ENCODE data around the gene EPS15.

EPS15 gene

DNA sequence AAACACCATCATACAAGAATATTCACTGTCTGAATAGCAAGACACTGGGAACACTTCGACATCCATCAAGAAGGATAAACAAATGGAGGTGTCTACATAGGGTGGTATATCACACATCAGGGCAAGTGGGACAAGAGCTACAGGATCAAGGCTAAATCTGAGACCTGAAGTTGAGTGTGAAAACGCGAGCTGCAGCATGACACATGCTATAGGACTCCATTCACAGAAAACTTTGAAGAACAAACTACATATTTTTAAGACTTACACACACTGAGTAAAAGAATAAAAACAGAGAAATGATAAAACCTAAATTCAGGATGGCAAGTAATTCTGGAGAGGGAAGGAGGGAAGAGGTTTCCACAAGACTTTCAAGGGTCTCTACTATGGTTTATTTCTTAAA, 190.8 kb downstream of the EPS15 start:
- no peak overlapping the region for H3K27ac ChIP-seq (ENCODE audit: low read length)
- TF ChIP-seq EZH2phosphoT487 (IDR thresholded peaks at IDR 0.05; ENCODE audit: low read length) (no peak), EZH2 (optimal IDR thresholded peaks at IDR 0.05; ENCODE audit: low read depth, low read length) (no peak)
- TF ChIP-seq, protein P1, sequence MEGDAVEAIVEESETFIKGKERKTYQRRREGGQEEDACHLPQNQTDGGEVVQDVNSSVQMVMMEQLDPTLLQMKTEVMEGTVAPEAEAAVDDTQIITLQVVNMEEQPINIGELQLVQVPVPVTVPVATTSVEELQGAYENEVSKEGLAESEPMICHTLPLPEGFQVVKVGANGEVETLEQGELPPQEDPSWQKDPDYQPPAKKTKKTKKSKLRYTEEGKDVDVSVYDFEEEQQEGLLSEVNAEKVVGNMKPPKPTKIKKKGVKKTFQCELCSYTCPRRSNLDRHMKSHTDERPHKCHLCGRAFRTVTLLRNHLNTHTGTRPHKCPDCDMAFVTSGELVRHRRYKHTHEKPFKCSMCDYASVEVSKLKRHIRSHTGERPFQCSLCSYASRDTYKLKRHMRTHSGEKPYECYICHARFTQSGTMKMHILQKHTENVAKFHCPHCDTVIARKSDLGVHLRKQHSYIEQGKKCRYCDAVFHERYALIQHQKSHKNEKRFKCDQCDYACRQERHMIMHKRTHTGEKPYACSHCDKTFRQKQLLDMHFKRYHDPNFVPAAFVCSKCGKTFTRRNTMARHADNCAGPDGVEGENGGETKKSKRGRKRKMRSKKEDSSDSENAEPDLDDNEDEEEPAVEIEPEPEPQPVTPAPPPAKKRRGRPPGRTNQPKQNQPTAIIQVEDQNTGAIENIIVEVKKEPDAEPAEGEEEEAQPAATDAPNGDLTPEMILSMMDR (IDR thresholded peaks at IDR 0.05; ENCODE audit: low read length) = no peak
- no peaks in the 10 kb centered on the region for H3K27me3 ChIP-seq (replicated peaks; ENCODE audit: insufficient read depth, low read length)
- no peak overlapping the region for H3K4me2 ChIP-seq (ENCODE audit: low read depth, low read length)
- no peaks in the 10 kb centered on the region for H3K36me3 ChIP-seq (replicated peaks; ENCODE audit: insufficient read depth, low read length)
- no peaks in the 10 kb centered on the region for H3K79me2 ChIP-seq (ENCODE audit: low read length)
- no peaks in the 10 kb centered on the region for H3K9me2 ChIP-seq (replicated peaks; ENCODE audit: insufficient read depth, low read length)
- H3F3A ChIP-seq (ENCODE audit: insufficient read depth, low read length) = no peaks in the 10 kb centered on the region
- H3K9me3 ChIP-seq (replicated peaks; ENCODE audit: insufficient read depth, low read length) = no peaks in the 10 kb centered on the region
- no peak overlapping the region for H3K4me3 ChIP-seq (ENCODE audit: low read length)
- H3K4me1 ChIP-seq (ENCODE audit: low read length) = peaks cover 10% of the 10 kb centered on the region
- no peaks in the 10 kb centered on the region for H4K20me1 ChIP-seq (ENCODE audit: insufficient read depth, low read length)
- no peak overlapping the region for H2AFZ ChIP-seq (ENCODE audit: low read length)
- DNase-seq = no peak
- H3K9ac ChIP-seq (ENCODE audit: low read length) = no peak overlapping the region

DNA sequence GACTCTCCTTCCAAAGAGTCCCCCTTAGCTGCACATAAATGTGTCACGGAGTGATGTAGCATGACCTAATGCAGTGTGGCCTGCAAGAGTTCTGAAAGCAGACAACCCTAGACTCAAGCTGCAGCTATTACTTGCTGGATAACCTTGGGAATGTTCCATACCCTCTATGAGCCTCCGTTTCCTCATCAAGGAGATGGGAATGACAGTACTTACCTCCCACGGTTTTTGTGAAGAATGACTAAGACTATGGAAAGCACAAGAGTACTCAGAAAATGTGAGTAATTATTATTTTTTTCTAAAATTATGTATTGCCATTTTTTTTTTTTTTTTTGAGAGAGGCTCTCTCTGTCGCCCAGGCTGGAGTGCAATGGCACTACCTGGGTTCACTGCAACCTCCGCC, 191.7 kb downstream of the EPS15 start:
- H4K20me1 ChIP-seq (ENCODE audit: insufficient read depth, low read length) = no peaks in the 10 kb centered on the region
- TF ChIP-seq, protein P1 (IDR thresholded peaks at IDR 0.05; ENCODE audit: low read length) = no peak
- TF ChIP-seq EZH2phosphoT487 (IDR thresholded peaks at IDR 0.05; ENCODE audit: low read length) (no peak), EZH2 (optimal IDR thresholded peaks at IDR 0.05; ENCODE audit: low read depth, low read length) (no peak)
- H3K4me2 ChIP-seq (ENCODE audit: low read depth, low read length) = no peak overlapping the region
- no peaks in the 10 kb centered on the region for H3F3A ChIP-seq (ENCODE audit: insufficient read depth, low read length)
- no peak for DNase-seq
- no peaks in the 10 kb centered on the region for H3K27me3 ChIP-seq (replicated peaks; ENCODE audit: insufficient read depth, low read length)
- no peaks in the 10 kb centered on the region for H3K36me3 ChIP-seq (replicated peaks; ENCODE audit: insufficient read depth, low read length)
- peaks cover 10% of the 10 kb centered on the region for H3K4me1 ChIP-seq (ENCODE audit: low read length)
- H3K9me2 ChIP-seq (replicated peaks; ENCODE audit: insufficient read depth, low read length) = no peaks in the 10 kb centered on the region
- H2AFZ ChIP-seq (ENCODE audit: low read length) = no peak overlapping the region
- no peak overlapping the region for H3K27ac ChIP-seq (ENCODE audit: low read length)
- H3K9me3 ChIP-seq (replicated peaks; ENCODE audit: insufficient read depth, low read length) = no peaks in the 10 kb centered on the region
- no peak overlapping the region for H3K4me3 ChIP-seq (ENCODE audit: low read length)
- no peaks in the 10 kb centered on the region for H3K79me2 ChIP-seq (ENCODE audit: low read length)
- no peak overlapping the region for H3K9ac ChIP-seq (ENCODE audit: low read length)

- Histone ChIP-seq H3K4me1 (ENCODE audit: low read length) (peaks cover 10% of the 10 kb centered on the region), H3K36me3 (replicated peaks; ENCODE audit: insufficient read depth, low read length) (no peaks in the 10 kb centered on the region), H3K79me2 (ENCODE audit: low read length) (no peaks in the 10 kb centered on the region), H3K27me3 (replicated peaks; ENCODE audit: insufficient read depth, low read length) (no peaks in the 10 kb centered on the region), H3K27ac (ENCODE audit: low read length) (no peak overlapping the region), H3K4me3 (ENCODE audit: low read length) (no peak overlapping the region), H3K9me2 (replicated peaks; ENCODE audit: insufficient read depth, low read length) (no peaks in the 10 kb centered on the region), H2AFZ (ENCODE audit: low read length) (no peak overlapping the region), H4K20me1 (ENCODE audit: insufficient read depth, low read length) (no peaks in the 10 kb centered on the region), H3F3A (ENCODE audit: insufficient read depth, low read length) (no peaks in the 10 kb centered on the region), H3K4me2 (ENCODE audit: low read depth, low read length) (no peak overlapping the region), H3K9ac (ENCODE audit: low read length) (no peak overlapping the region), H3K9me3 (replicated peaks; ENCODE audit: insufficient read depth, low read length) (no peaks in the 10 kb centered on the region)
- DNase-seq = no peak
- TF ChIP-seq EZH2 (optimal IDR thresholded peaks at IDR 0.05; ENCODE audit: low read depth, low read length) = no peak
These were observed 192.2 kb downstream of the EPS15 start for GRCh38 chr1:51326839-51327238.

- no peaks in the 10 kb centered on the region for H3K27me3 ChIP-seq (replicated peaks; ENCODE audit: insufficient read depth, low read length)
- H3F3A ChIP-seq (ENCODE audit: insufficient read depth, low read length) = no peaks in the 10 kb centered on the region
- peaks cover 5% of the 10 kb centered on the region for H3K4me1 ChIP-seq (ENCODE audit: low read length)
- no peak overlapping the region for H3K4me3 ChIP-seq (ENCODE audit: low read length)
- no peaks in the 10 kb centered on the region for H4K20me1 ChIP-seq (ENCODE audit: insufficient read depth, low read length)
- TF ChIP-seq, protein P1 (IDR thresholded peaks at IDR 0.05; ENCODE audit: low read length) = no peak
- TF ChIP-seq EZH2 (optimal IDR thresholded peaks at IDR 0.05; ENCODE audit: low read depth, low read length) = no peak
- no peak for TF ChIP-seq EZH2phosphoT487 (IDR thresholded peaks at IDR 0.05; ENCODE audit: low read length)
- no peak overlapping the region for H2AFZ ChIP-seq (ENCODE audit: low read length)
- H3K9ac ChIP-seq (ENCODE audit: low read length) = no peak overlapping the region
- no peak overlapping the region for H3K27ac ChIP-seq (ENCODE audit: low read length)
- H3K9me3 ChIP-seq (replicated peaks; ENCODE audit: insufficient read depth, low read length) = no peaks in the 10 kb centered on the region
- H3K9me2 ChIP-seq (replicated peaks; ENCODE audit: insufficient read depth, low read length) = no peaks in the 10 kb centered on the region
- no peaks in the 10 kb centered on the region for H3K36me3 ChIP-seq (replicated peaks; ENCODE audit: insufficient read depth, low read length)
- DNase-seq = no peak
- H3K4me2 ChIP-seq (ENCODE audit: low read depth, low read length) = no peak overlapping the region
- H3K79me2 ChIP-seq (ENCODE audit: low read length) = no peaks in the 10 kb centered on the region
These were observed 192.9 kb downstream of the EPS15 start for GRCh38 chr1:51325878-51326755.

Data from MM.1S (cell line).